ENCODE data around the gene TMEM106C. TPM values are rescaled to one million over a fixed set of nuclear protein-coding genes. Genes with fewer than 3 reads are reported as not detected.

TMEM106C gene
- total and polyA plus RNA-seq, 2 of the 13 experiments (the other 11 are each of a cell fraction or from before 2014, with no cell fraction given): 132 to 192 TPM

- no peaks in the 10 kb centered on the region for H4K20me1 ChIP-seq (ENCODE audit: insufficient read depth, low read length)
- intact Hi-C loops (cut with micrococcal nuclease; ENCODE audit: unreplicated experiment) (no loop called here), in situ Hi-C loops (cut with HindIII; ENCODE audit: extremely low pct_ligation_motif_present, low pct_unique_long_range_greater_than_20kb) (no loop called here)
- no peak overlapping the region for H3K4me3 ChIP-seq (replicated peaks in 1 of 3; ENCODE audit: insufficient read depth in 1 of 3, low read depth in 2 of 3, low read length in 3 of 3)
- no peak overlapping the region for H3K4me2 ChIP-seq (ENCODE audit: low read depth, low read length)
- FAIRE-seq (no peak), ATAC-seq (no peak), DNase-seq (ENCODE audit: low spot score) (no peak)
- WGBS (ENCODE audit: low lambda C conversion rate): 76% methylated on average over 14 of the region's 14 CpGs
- no peak overlapping the region for H2AFZ ChIP-seq (ENCODE audit: low read length)
- no peak for TF ChIP-seq FOXK2 (IDR thresholded peaks at IDR 0.05)
- no peak for TF ChIP-seq JDP2 (CRISPR knock-in tag; IDR thresholded peaks at IDR 0.05; ENCODE audit: borderline replicate concordance)
- 0 out of 2 replicates have a peak, but pooled peaks have one; percentile 32 for TF ChIP-seq POLR2G (IDR thresholded peaks at IDR 0.05; ENCODE audit: low read depth, low read length)
- TF ChIP-seq HMGXB3 (CRISPR knock-in tag; IDR thresholded peaks at IDR 0.05; ENCODE audit: borderline replicate concordance): no peak
- BruUV-seq (replicated peaks): no TSS peak
- POLR2A ChIA-PET: no interaction called here
- no peak overlapping the region for H3K27ac ChIP-seq (ENCODE audit: extremely low read length, insufficient read depth, low read length)
- no peaks in the 10 kb centered on the region for H3K79me2 ChIP-seq (ENCODE audit: insufficient read depth, low read length)
- no peaks in the 10 kb centered on the region; a peak in 1 of 5 replicates for H3K27me3 ChIP-seq (ENCODE audit: control insufficient read depth in 1 of 2, insufficient read depth in 2 of 2, low read length in 2 of 2)
- no peaks in the 10 kb centered on the region for H3K9me3 ChIP-seq (ENCODE audit: low read length)
- H3K4me1 ChIP-seq (ENCODE audit: insufficient read depth, low read length): no peaks in the 10 kb centered on the region
- no peak overlapping the region for H3K9ac ChIP-seq (ENCODE audit: insufficient read depth, low read depth, low read length)
- no peaks in the 10 kb centered on the region for H3K36me3 ChIP-seq (replicated peaks in 1 of 2; ENCODE audit: control insufficient read depth in 1 of 2, insufficient read depth in 2 of 2, low read length in 2 of 2)
- CTCF ChIA-PET (ENCODE audit: low intra/inter-chr PET ratio, low total read pairs): no interaction called here
Measured at GRCh38 chr12:47987411-47988072, 24.1 kb downstream of the TMEM106C start.

Measured in HepG2 (cell line).